ENCODE data around the gene SPIRE1.

DNA sequence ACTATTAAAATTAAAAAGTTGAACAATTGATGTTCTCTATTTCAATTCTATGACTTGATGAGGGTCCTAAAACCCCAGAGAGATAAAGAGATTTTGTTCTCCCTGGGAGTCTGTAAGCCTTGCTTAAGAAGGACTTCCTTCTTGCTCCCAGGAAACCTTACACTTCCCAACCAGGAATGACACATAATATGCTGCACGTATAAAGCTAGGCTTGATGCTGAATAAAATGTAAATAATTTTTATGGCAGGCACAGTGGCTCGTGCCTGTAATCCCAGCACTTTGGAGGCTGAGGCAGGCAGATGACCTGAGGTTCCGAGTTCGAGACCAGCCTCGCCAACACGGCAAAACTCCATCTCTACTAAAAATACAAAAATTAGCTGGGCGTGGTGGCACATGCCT lies 27.8 kb downstream of the SPIRE1 start:
- TF ChIP-seq, protein P1, sequence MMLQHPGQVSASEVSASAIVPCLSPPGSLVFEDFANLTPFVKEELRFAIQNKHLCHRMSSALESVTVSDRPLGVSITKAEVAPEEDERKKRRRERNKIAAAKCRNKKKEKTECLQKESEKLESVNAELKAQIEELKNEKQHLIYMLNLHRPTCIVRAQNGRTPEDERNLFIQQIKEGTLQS (IDR thresholded peaks at IDR 0.05): no peak
- TF ChIP-seq, protein P2, sequence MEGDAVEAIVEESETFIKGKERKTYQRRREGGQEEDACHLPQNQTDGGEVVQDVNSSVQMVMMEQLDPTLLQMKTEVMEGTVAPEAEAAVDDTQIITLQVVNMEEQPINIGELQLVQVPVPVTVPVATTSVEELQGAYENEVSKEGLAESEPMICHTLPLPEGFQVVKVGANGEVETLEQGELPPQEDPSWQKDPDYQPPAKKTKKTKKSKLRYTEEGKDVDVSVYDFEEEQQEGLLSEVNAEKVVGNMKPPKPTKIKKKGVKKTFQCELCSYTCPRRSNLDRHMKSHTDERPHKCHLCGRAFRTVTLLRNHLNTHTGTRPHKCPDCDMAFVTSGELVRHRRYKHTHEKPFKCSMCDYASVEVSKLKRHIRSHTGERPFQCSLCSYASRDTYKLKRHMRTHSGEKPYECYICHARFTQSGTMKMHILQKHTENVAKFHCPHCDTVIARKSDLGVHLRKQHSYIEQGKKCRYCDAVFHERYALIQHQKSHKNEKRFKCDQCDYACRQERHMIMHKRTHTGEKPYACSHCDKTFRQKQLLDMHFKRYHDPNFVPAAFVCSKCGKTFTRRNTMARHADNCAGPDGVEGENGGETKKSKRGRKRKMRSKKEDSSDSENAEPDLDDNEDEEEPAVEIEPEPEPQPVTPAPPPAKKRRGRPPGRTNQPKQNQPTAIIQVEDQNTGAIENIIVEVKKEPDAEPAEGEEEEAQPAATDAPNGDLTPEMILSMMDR (IDR thresholded peaks at IDR 0.05; ENCODE audit: low read depth, low read length, missing input control): no peak
